ENCODE data around the gene SRL. TPM values are rescaled to one million over a fixed set of nuclear protein-coding genes. Genes with fewer than 3 reads are reported as not detected.

Gene SRL
- polyA plus RNA-seq, 1 donor from 2014 or later = not detected

GRCh38 chr16:4277987-4278513 is 36.2 kb upstream of the SRL start:
- Histone ChIP-seq H3K27ac (ENCODE audit: low read length) (no peak overlapping the region), H3K9me2 (ENCODE audit: insufficient read depth, low read length) (no peaks in the 10 kb centered on the region), H3F3A (ENCODE audit: insufficient read depth, low read length, poor library complexity, severe bottlenecking) (no peaks in the 10 kb centered on the region), H3K4me2 (ENCODE audit: low read length) (no peak overlapping the region), H4K20me1 (ENCODE audit: insufficient read depth) (no peaks in the 10 kb centered on the region), H3K27me3 (ENCODE audit: insufficient read depth, low read depth, low read length) (no peaks in the 10 kb centered on the region), H3K9me3 (ENCODE audit: low read length) (no peaks in the 10 kb centered on the region), H2AFZ (ENCODE audit: low read depth, low read length) (no peak overlapping the region), H3K9ac (ENCODE audit: low read length) (no peak overlapping the region), H3K4me3 (ENCODE audit: low read length) (no peak overlapping the region), H3K36me3 (ENCODE audit: insufficient read depth, low read length) (no peaks in the 10 kb centered on the region), H3K79me2 (replicated peaks; ENCODE audit: insufficient read depth, low read length) (no peaks in the 10 kb centered on the region)
- TF ChIP-seq RAD21 (conservative IDR thresholded peaks at IDR 0.05) (no peak), CTCF (IDR thresholded peaks at IDR 0.05; ENCODE audit: poor library complexity, severe bottlenecking) (no peak), MXI1 (conservative IDR thresholded peaks at IDR 0.05; ENCODE audit: poor library complexity, severe bottlenecking) (no peak), EP300 (conservative IDR thresholded peaks at IDR 0.05; ENCODE audit: poor library complexity, severe bottlenecking) (no peak), TAF1 (IDR thresholded peaks at IDR 0.05; ENCODE audit: low read depth) (no peak), POLR2AphosphoS5 (IDR thresholded peaks at IDR 0.05) (no peak), REST (IDR thresholded peaks at IDR 0.05; ENCODE audit: borderline replicate concordance) (no peak), EZH2 (IDR thresholded peaks at IDR 0.05; ENCODE audit: borderline replicate concordance, insufficient read depth, low read length, poor library complexity, severe bottlenecking) (no peak), SMC3 (conservative IDR thresholded peaks at IDR 0.05; ENCODE audit: poor library complexity) (no peak)

- no peaks in the 10 kb centered on the region for H3F3A ChIP-seq (ENCODE audit: insufficient read depth, low read length, poor library complexity, severe bottlenecking)
- no peaks in the 10 kb centered on the region for H3K9me3 ChIP-seq (ENCODE audit: low read length)
- H3K27me3 ChIP-seq (ENCODE audit: insufficient read depth, low read depth, low read length) = no peaks in the 10 kb centered on the region
These were observed 34.0 kb upstream of the SRL start for GRCh38 chr16:4275861-4276260.

More at GRCh38 chr16:4275861-4276260, 34.0 kb upstream of the SRL start:
- no peak overlapping the region for H3K27ac ChIP-seq (ENCODE audit: low read length)
- H3K4me3 ChIP-seq (ENCODE audit: low read length) = no peak overlapping the region
- no peak overlapping the region for H2AFZ ChIP-seq (ENCODE audit: low read depth, low read length)
- no peaks in the 10 kb centered on the region for H3K36me3 ChIP-seq (ENCODE audit: insufficient read depth, low read length)
- no peaks in the 10 kb centered on the region for H3K9me2 ChIP-seq (ENCODE audit: insufficient read depth, low read length)
- peaks cover 8% of the 10 kb centered on the region for H3K79me2 ChIP-seq (replicated peaks; ENCODE audit: insufficient read depth, low read length)
- TF ChIP-seq REST (IDR thresholded peaks at IDR 0.05; ENCODE audit: borderline replicate concordance) (no peak), EP300 (conservative IDR thresholded peaks at IDR 0.05; ENCODE audit: poor library complexity, severe bottlenecking) (no peak), EZH2 (IDR thresholded peaks at IDR 0.05; ENCODE audit: borderline replicate concordance, insufficient read depth, low read length, poor library complexity, severe bottlenecking) (no peak), CTCF (IDR thresholded peaks at IDR 0.05; ENCODE audit: poor library complexity, severe bottlenecking) (no peak), SMC3 (conservative IDR thresholded peaks at IDR 0.05; ENCODE audit: poor library complexity) (no peak), POLR2AphosphoS5 (IDR thresholded peaks at IDR 0.05) (no peak), TAF1 (IDR thresholded peaks at IDR 0.05; ENCODE audit: low read depth) (no peak), RAD21 (conservative IDR thresholded peaks at IDR 0.05) (no peak), MXI1 (conservative IDR thresholded peaks at IDR 0.05; ENCODE audit: poor library complexity, severe bottlenecking) (no peak)
- H3K4me2 ChIP-seq (ENCODE audit: low read length) = no peak overlapping the region
- no peak overlapping the region for H3K9ac ChIP-seq (ENCODE audit: low read length)
- no peaks in the 10 kb centered on the region for H4K20me1 ChIP-seq (ENCODE audit: insufficient read depth)
